HG02571 (cell line): ENCODE measurements around the gene KDM3B.
"Not testable (repeated sequence)": the region's sequence is repeated elsewhere in the genome, so short reads cannot be mapped to it uniquely, and the experiment has no call there.

Experiments
- ATAC-seq: cut with Tn5 transposase; IDR thresholded peaks from one replicate; pipeline ENCODE4 v1.9.1; 2021; ENCODE audit warnings: mild to moderate bottlenecking, moderate library complexity; ENCODE audit not compliant: unreplicated experiment

Gene KDM3B

GRCh38 chr5:138352071-138352721 lies at the start of gene KDM3B:
Gene KDM3B, plus strand, starts transcription at chr5:138352685. Its CDS starts 111 bp downstream, at chr5:138352796.
- ATAC-seq = peak; percentile 74

- ATAC-seq = no peak
Observed at GRCh38 chr5:138303372-138303771, 49.1 kb upstream of the KDM3B start.

- no peak for ATAC-seq
Observed at GRCh38 chr5:138305797-138306196, 46.7 kb upstream of the KDM3B start.

- ATAC-seq = no peak
Observed at GRCh38 chr5:138315751-138316278, 36.7 kb upstream of the KDM3B start.

GRCh38 chr5:138316355-138316754 lies 36.1 kb upstream of the KDM3B start:
- no peak for ATAC-seq

- ATAC-seq = not testable (repeated sequence)
Observed at GRCh38 chr5:138318211-138318610, 34.3 kb upstream of the KDM3B start.

- ATAC-seq = no peak
Observed at GRCh38 chr5:138330813-138331448, 21.6 kb upstream of the KDM3B start.

GRCh38 chr5:138331449-138332368 lies 20.8 kb upstream of the KDM3B start, which contains the start of gene CDC25C:
Gene CDC25C, minus strand, starts transcription at chr5:138331804. Its CDS starts 624 bp downstream, at chr5:138331180.
- ATAC-seq = peak; percentile 99

- no peak for ATAC-seq
Observed at GRCh38 chr5:138334867-138335447, 17.5 kb upstream of the KDM3B start.

GRCh38 chr5:138336952-138337684 lies 15.4 kb upstream of the KDM3B start:
- ATAC-seq = peak; percentile 24

GRCh38 chr5:138337685-138338410 lies 14.6 kb upstream of the KDM3B start, which contains the start of gene FAM53C:
Gene FAM53C, plus strand, starts transcription at chr5:138338266. Its CDS starts 3,070 bp downstream, at chr5:138341336.
- peak; percentile 84 for ATAC-seq

GRCh38 chr5:138338411-138339090 lies 13.9 kb upstream of the KDM3B start:
- peak; percentile 16 for ATAC-seq

GRCh38 chr5:138339091-138339456 lies 13.4 kb upstream of the KDM3B start:
- ATAC-seq = no peak

- ATAC-seq = no peak
Observed at GRCh38 chr5:138339464-138339863, 13.0 kb upstream of the KDM3B start.

GRCh38 chr5:138340008-138340407 lies 12.5 kb upstream of the KDM3B start:
- ATAC-seq = no peak

- no peak for ATAC-seq
Observed at GRCh38 chr5:138344887-138345622, 7.4 kb upstream of the KDM3B start.

- ATAC-seq = no peak
Observed at GRCh38 chr5:138346889-138347288, 5.6 kb upstream of the KDM3B start.
